Naive thymus-derived CD4-positive, alpha-beta T cell (primary cell): Measurements from ENCODE around the gene RTP5. TPM values are rescaled to one million over a fixed set of nuclear protein-coding genes. Genes with fewer than 3 reads are reported as not detected.

Experiments
- ATAC-seq: fragments of 150-1000 bp; cut with Tn5 transposase; 2 replicates; pipeline ENCODE4 v1.10.0; 2021; ENCODE audit warnings: mild to moderate bottlenecking, moderate library complexity
- CTCF ChIA-PET: fragments of 350-600 bp; sonication (Branson Sonifier 250); formaldehyde crosslinking; loops from one replicate; lab custom pipeline; 2021; ENCODE audit warnings: antibody characterized with exemption; lab: Charles Lee
- POLR2A ChIA-PET: fragments of 350-600 bp; sonication (Branson Sonifier 250); formaldehyde crosslinking; loops from one replicate; lab custom pipeline; 2021; ENCODE audit warnings: antibody characterized with exemption, inconsistent platforms; lab: Charles Lee
- DNase-seq, 9 donors: peaks; one replicate each; pipeline versions ENCODE4 v3.0.0 to v3.0.0-alpha.2; 2020 to 2022; ENCODE audit warnings: mixed read lengths in 1 of 9
- H3K27ac ChIP-seq: one replicate; pipeline ENCODE4 v1.7.0; 2013; ENCODE audit warnings: mild to moderate bottlenecking, low read depth, low read length, moderate library complexity
- H3K27me3 ChIP-seq, 2 donors: one replicate each; pipeline ENCODE4 v1.7.0; 2013; ENCODE audit warnings: low read length in 2 of 2, mild to moderate bottlenecking in 2 of 2, moderate library complexity in 2 of 2; ENCODE audit not compliant: control insufficient read depth in 2 of 2, insufficient read depth in 2 of 2
- H3K36me3 ChIP-seq, 3 experiments: 1 replicate in 2 of 3; 2 replicates in 1 of 3; pipeline ENCODE4 v1.7.0; 2013; ENCODE audit warnings: low read length in 3 of 3, mild to moderate bottlenecking in 3 of 3, moderate library complexity in 1 of 3; ENCODE audit not compliant: insufficient read depth in 3 of 3, control insufficient read depth in 2 of 3
- H3K4me1 ChIP-seq, 2 donors: one replicate each; pipeline ENCODE4 v1.7.0; 2013; ENCODE audit warnings: low read length in 2 of 2, mild to moderate bottlenecking in 2 of 2, moderate library complexity in 1 of 2; ENCODE audit not compliant: control insufficient read depth in 2 of 2, insufficient read depth in 2 of 2
- H3K4me3 ChIP-seq: 2 replicates; pipeline ENCODE4 v1.7.0; 2013; ENCODE audit warnings: mild to moderate bottlenecking, low read length
- H3K9me3 ChIP-seq, 3 experiments: 1 replicate in 2 of 3; 2 replicates in 1 of 3; pipeline ENCODE4 v1.7.0; 2013; ENCODE audit warnings: low read length in 3 of 3; ENCODE audit not compliant: control insufficient read depth in 2 of 3
- H3K27ac Mint-ChIP-seq, 9 donors: one replicate each; pipeline ENCODE4 v1.8.0; 2020 to 2022; ENCODE audit warnings: mixed read lengths in 9 of 9, mild to moderate bottlenecking in 8 of 9, moderate library complexity in 5 of 9, inconsistent platforms in 2 of 9
- H3K27me3 Mint-ChIP-seq, 5 donors: one replicate each; pipeline ENCODE4 v1.8.0; 2021 to 2022; ENCODE audit warnings: mixed read lengths in 5 of 5, mild to moderate bottlenecking in 1 of 5
- H3K36me3 Mint-ChIP-seq, 5 donors: one replicate each; pipeline ENCODE4 v1.8.0; 2020 to 2022; ENCODE audit warnings: mixed read lengths in 5 of 5, mild to moderate bottlenecking in 3 of 5, inconsistent platforms in 1 of 5
- H3K4me1 Mint-ChIP-seq, 7 donors: one replicate each; pipeline ENCODE4 v1.8.0; 2020 to 2022; ENCODE audit warnings: mixed read lengths in 7 of 7, mild to moderate bottlenecking in 3 of 7, inconsistent platforms in 1 of 7
- H3K4me3 Mint-ChIP-seq, 10 donors: one replicate each; pipeline ENCODE4 v1.8.0; 2020 to 2022; ENCODE audit warnings: mild to moderate bottlenecking in 10 of 10, mixed read lengths in 10 of 10, moderate library complexity in 6 of 10, inconsistent platforms in 2 of 10
- H3K9me3 Mint-ChIP-seq, 11 donors: one replicate each; pipeline ENCODE4 v1.8.0; 2020 to 2022; ENCODE audit warnings: mixed read lengths in 11 of 11, mild to moderate bottlenecking in 4 of 11, inconsistent platforms in 1 of 11, moderate library complexity in 1 of 11
- intact Hi-C, 2 donors: fragments of 100-400 bp; cut with micrococcal nuclease; formaldehyde crosslinking; loops; one replicate each; pipeline ENCODE4 v1.15.1; 2023
- polyA plus RNA-seq, 2 donors: library from polyadenylated mRNA; unstranded; fragments of 300-500 nt; fragmentation: Illumina TruSeq; gene quantifications; one replicate each; pipeline ENCODE4 v1.2.3, GENCODE V29; 2021
- total RNA-seq, 6 experiments: library from RNA in 5 of 6; stranded (reverse) in 5 of 6; gene quantifications; 1 replicate in 5 of 6; 2 replicates in 1 of 6; pipeline ENCODE4 v1.2.3 and lab custom pipeline; 2021 to 2026

RTP5 gene
- total and polyA plus RNA-seq, 7 experiments from 2014 or later = 0.54 TPM; not detected in 6

DNA sequence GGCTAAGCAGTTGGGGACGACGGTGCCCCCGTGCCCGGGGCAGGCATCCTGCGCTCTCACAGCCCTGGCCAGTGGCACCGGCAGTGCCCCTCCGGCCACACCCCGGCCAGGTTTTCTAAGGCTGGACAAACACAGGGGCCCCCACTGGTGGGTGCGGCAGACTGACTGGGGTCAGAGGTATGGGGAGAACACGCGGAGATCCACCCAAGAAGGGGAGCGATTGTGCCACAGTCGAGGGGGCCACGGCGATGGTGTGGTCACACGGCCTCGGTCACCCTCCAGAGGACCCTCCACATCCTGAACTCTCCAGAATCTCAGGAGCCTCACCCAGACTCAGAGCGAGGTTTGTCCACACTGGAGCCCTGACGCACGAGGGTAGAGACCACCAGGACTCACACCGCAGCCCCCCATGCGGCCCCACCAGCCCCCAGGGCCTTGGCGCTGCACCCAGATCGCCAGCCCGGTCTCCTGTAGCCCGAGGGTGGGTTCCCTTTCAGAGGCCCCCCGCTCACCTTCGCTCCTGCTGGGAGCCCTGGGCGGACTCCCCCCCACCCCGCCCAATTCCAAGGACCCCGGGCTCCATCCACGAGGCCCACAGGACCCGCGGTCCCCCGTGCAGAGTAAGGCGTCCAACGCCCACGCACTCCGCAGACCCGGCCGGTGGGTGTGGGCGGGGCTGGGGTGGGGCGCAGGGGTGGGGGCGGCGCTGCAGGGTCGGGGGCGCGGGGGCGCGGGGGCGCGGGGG, 26.0 kb upstream of the RTP5 start:
- no peaks in the 10 kb centered on the region for H3K27me3 ChIP-seq

DNA sequence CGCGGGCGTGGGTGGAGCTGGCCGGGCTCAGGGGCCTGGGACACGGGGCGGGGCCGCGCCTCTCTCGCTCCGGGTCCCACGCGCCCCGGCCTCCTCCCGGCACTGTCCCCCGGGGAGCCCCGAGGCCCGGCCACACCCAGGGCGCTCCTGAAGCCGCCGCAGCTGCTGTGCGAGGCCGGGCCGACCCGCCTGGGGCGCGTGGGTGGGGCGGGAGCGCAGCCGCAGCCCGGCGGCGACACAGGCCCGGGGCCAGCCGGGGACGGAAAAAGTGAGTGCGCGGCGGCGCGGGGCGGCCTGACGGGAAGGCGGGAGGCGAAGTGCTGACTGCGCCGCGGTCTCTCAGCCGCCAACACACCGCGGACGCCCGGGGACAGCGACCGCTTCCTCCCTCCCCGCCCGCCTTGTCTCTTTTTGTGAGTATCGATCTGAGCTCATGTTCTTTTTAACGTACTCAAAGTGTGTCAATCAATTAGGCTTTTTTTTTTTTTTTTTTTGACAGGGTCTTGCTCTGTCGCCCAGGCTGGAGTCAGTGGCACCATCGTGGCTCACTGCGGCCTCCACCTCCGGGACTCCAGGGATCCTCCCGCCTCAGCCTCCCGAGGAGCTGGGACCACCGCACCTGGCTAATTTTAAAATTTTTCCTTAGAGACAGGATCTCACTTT, 25.3 kb upstream of the RTP5 start:
- peak overlapping the region; percentile 74 to 85 (median 78) for H3K4me3 Mint-ChIP-seq
- intact Hi-C loops = loop anchor here (1.0 to 5.0 kb wide), 3 partner anchors 15 to 39 kb away; no protein-coding TSS in a partner anchor
- peaks cover 21 to 34% (median 29%) of the 10 kb centered on the region in 7 donors for H3K4me1 Mint-ChIP-seq
- peaks cover 0 to 6% (median 0%) of the 10 kb centered on the region in 5 donors for H3K27me3 Mint-ChIP-seq
- H3K4me3 ChIP-seq = peak overlapping the region; percentile 56
- peak; percentile 36 to 96 (median 56) for DNase-seq
- no peaks in the 10 kb centered on the region for H3K9me3 ChIP-seq
- ChIA-PET POLR2A (interaction anchor here (1.0 kb wide), 1 partner anchor 24 kb away, joined by 3 read pairs; no protein-coding TSS in a partner anchor), CTCF (interaction anchor here (0.5 to 0.9 kb wide), 2 partner anchors 11 to 698 kb away, joined by 3 read pairs; no protein-coding TSS in a partner anchor)
- peak overlapping the region in 6 of 9 donors; percentile 43 to 79 (median 66) for H3K27ac Mint-ChIP-seq
- peak overlapping the region; percentile 13 for H3K27ac ChIP-seq
- peak; percentile 80 for ATAC-seq
- H3K36me3 ChIP-seq = no peaks in the 10 kb centered on the region
- H3K4me1 ChIP-seq = peaks cover 20 to 28% of the 10 kb centered on the region in 2 donors
- no peaks in the 10 kb centered on the region for H3K36me3 Mint-ChIP-seq
- peaks cover 0 to 2% (median 0%) of the 10 kb centered on the region in 11 donors for H3K9me3 Mint-ChIP-seq
- H3K27me3 ChIP-seq = no peaks in the 10 kb centered on the region

More for the DNA sequence above, 26.0 kb upstream of the RTP5 start:
- peaks cover 0 to 2% (median 0%) of the 10 kb centered on the region in 5 donors for H3K36me3 Mint-ChIP-seq
- CTCF ChIA-PET = no interaction called here
- peaks cover 0 to 6% (median 0%) of the 10 kb centered on the region in 5 donors for H3K27me3 Mint-ChIP-seq
- Histone ChIP-seq H3K27ac (no peak overlapping the region), H3K4me1 (peaks cover 20 to 28% of the 10 kb centered on the region in 2 donors), H3K36me3 (no peaks in the 10 kb centered on the region), H3K9me3 (no peaks in the 10 kb centered on the region), H3K4me3 (peak overlapping the region; percentile 47)
- ATAC-seq = no peak
- POLR2A ChIA-PET = interaction anchor here (1.0 kb wide), 1 partner anchor 25 kb away, joined by 3 read pairs; no protein-coding TSS in a partner anchor
- DNase-seq = no peak
- peak overlapping the region; percentile 60 to 81 (median 76) for H3K4me3 Mint-ChIP-seq
- peaks cover 21 to 37% (median 32%) of the 10 kb centered on the region in 7 donors for H3K4me1 Mint-ChIP-seq
- peak overlapping the region in 5 of 9 donors; percentile 67 to 88 (median 80) for H3K27ac Mint-ChIP-seq
- intact Hi-C loops = loop anchor here (1.0 to 5.0 kb wide), 3 partner anchors 16 to 39 kb away; no protein-coding TSS in a partner anchor
- peaks cover 0 to 2% (median 0%) of the 10 kb centered on the region in 11 donors for H3K9me3 Mint-ChIP-seq

DNA sequence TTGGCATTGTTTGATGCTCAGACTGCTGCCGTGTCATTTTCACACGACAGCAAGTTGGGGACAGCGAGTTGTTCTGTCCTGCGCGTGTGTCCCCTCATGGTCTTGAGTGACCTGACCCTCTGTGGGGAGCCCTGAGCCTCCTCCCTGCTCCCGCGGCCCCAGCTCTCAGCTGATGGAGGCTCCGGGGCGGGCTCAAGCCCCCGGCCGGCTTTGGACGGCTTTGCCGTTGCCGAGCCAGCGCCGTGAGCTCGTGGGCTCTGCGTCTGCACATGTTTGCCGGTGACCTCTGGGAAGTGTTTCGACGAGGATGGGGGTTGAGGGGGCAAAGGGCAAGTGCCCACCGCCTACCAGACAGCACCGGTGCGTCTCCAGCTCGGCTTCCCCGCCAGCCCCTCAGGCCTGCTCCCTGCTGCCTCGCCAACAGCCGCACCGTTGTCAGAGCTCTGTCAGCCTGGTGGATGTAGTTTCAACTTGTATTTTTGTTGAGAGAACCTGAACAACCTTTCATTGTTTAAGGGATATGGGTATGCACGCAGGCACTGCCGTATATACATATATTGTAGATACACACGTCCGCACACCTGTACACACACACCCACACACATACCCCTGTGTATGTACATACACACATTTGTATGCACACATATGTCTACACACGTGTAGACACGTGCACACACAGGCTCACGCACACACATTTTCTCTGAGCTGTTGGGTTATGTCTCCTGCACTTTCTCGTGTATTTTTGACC, 24.5 kb upstream of the RTP5 start:
- ChIA-PET POLR2A (interaction anchor here (0.6 to 1.0 kb wide), 2 partner anchors 24 to 129 kb away, joined by 3 read pairs; no protein-coding TSS in a partner anchor), CTCF (interaction anchor here (0.5 to 0.9 kb wide), 3 partner anchors 10 to 144 kb away, joined by 3 read pairs; no protein-coding TSS in a partner anchor)
- H3K4me1 ChIP-seq = peaks cover 20 to 28% of the 10 kb centered on the region in 2 donors
- H3K9me3 ChIP-seq = no peaks in the 10 kb centered on the region
- H3K4me3 ChIP-seq = peak overlapping the region; percentile 56
- no peak for ATAC-seq
- Mint-ChIP-seq H3K4me3 (peak overlapping the region; percentile 16 to 85 (median 78)), H3K4me1 (peaks cover 21 to 34% (median 29%) of the 10 kb centered on the region in 7 donors), H3K9me3 (peaks cover 0 to 2% (median 0%) of the 10 kb centered on the region in 11 donors), H3K27ac (peak overlapping the region in 4 of 9 donors; percentile 2 to 79 (median 65)), H3K36me3 (no peaks in the 10 kb centered on the region), H3K27me3 (peaks cover 0 to 6% (median 0%) of the 10 kb centered on the region in 5 donors)
- no peaks in the 10 kb centered on the region for H3K36me3 ChIP-seq
- no peaks in the 10 kb centered on the region for H3K27me3 ChIP-seq
- no peak overlapping the region for H3K27ac ChIP-seq
- intact Hi-C loops = loop anchor here (1.0 to 5.0 kb wide), 3 partner anchors 14 to 40 kb away; no protein-coding TSS in a partner anchor
- no peak for DNase-seq

DNA sequence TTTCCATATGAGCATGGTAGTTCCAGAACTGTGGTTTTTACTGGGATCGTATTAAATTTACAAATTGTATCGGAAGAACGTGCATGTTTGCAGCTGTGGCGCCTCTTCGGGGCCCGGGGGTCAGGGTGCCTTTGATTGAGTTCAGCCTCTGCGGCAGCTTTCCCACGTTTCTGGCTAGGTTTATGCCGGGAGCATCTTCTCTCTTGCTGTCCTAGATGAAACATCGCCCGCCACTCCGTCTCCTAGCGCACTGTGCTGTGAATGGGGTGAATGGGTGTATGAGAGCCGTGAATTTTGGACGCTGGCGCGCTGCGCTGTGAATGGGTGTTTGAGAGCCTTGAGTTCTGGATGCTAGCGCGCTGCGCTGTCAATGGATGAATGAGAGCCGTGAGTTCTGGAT, 23.1 kb upstream of the RTP5 start:
- no peak overlapping the region for H3K4me3 ChIP-seq
- H3K36me3 Mint-ChIP-seq = no peaks in the 10 kb centered on the region
- H3K9me3 Mint-ChIP-seq = peaks cover 0 to 2% (median 0%) of the 10 kb centered on the region in 11 donors
- no peaks in the 10 kb centered on the region for H3K9me3 ChIP-seq
- H3K27ac Mint-ChIP-seq = peak overlapping the region in 3 of 9 donors; percentile 21 to 74 (median 71)
- no peaks in the 10 kb centered on the region for H3K27me3 ChIP-seq
- H3K4me1 ChIP-seq = peaks cover 20 to 28% of the 10 kb centered on the region in 2 donors
- H3K4me3 Mint-ChIP-seq = peak overlapping the region in 6 of 10 donors; percentile 9 to 76 (median 52)
- ChIA-PET CTCF (interaction anchor here (0.9 kb wide), 1 partner anchor 9 kb away, joined by 3 read pairs; no protein-coding TSS in a partner anchor), POLR2A (no interaction called here)
- DNase-seq = no peak
- intact Hi-C loops = no loop called here
- peaks cover 0 to 6% (median 0%) of the 10 kb centered on the region in 5 donors for H3K27me3 Mint-ChIP-seq
- no peaks in the 10 kb centered on the region for H3K36me3 ChIP-seq
- no peak for ATAC-seq
- no peak overlapping the region for H3K27ac ChIP-seq
- H3K4me1 Mint-ChIP-seq = peaks cover 21 to 34% (median 29%) of the 10 kb centered on the region in 7 donors

DNA sequence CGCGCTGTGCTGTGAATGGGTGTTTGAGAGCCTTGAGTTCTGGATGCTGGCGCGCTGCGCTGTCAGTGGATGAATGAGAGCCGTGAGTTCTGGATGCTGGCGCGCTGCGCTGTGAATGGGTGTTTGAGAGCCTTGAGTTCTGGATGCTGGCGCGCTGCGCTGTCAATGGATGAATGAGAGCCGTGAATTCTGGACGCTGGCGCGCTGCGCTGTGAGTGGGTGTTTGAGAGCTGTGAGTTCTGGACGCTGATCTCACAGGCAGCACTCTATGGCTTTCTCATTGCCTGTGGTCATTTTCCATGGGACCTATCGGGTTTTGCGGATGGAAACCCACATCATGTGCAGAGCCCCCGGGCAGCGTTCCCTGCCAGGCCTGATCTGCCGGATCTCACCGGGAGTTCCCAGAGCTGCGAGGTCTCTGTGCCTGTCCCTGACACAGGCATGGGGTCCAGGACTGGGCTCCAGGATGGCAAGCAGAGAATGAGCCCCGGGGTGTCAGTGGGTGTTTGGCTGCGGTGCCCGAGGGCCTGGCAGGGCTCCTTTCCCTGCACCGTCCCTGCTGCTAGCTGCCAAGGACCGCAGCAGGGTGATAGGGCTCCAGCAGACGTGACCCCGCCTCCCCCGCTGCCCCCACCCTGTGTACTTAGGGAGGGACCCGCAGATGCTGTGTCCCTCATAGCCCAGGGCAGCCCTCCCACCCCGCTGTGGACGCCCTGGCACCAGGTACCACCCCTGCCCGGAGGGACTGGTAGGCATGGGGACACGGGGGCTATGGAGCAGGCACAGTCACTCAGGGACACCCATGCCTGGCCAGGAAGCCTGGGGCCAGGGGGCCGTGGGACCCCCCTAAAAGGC, 20.5 kb upstream of the RTP5 start:
- H3K27me3 ChIP-seq = no peaks in the 10 kb centered on the region
- peaks cover 14 to 24% (median 20%) of the 10 kb centered on the region in 7 donors for H3K4me1 Mint-ChIP-seq
- no peak overlapping the region for H3K27ac Mint-ChIP-seq
- CTCF ChIA-PET = interaction anchor here (0.5 kb wide), 1 partner anchor 207 kb away, joined by 3 read pairs; no protein-coding TSS in a partner anchor
- H3K4me3 Mint-ChIP-seq = peak overlapping the region in 1 of 10 donors; percentile 29
- intact Hi-C loops = no loop called here
- no peak for ATAC-seq
- H3K9me3 ChIP-seq = no peaks in the 10 kb centered on the region
- H3K27ac ChIP-seq = no peak overlapping the region
- H3K4me3 ChIP-seq = no peak overlapping the region
- DNase-seq = no peak
- POLR2A ChIA-PET = no interaction called here
- H3K9me3 Mint-ChIP-seq = no peaks in the 10 kb centered on the region
- no peaks in the 10 kb centered on the region for H3K36me3 ChIP-seq
- H3K4me1 ChIP-seq = peaks cover 11 to 16% of the 10 kb centered on the region in 2 donors
- no peaks in the 10 kb centered on the region for H3K36me3 Mint-ChIP-seq
- peaks cover 0 to 6% (median 0%) of the 10 kb centered on the region in 5 donors for H3K27me3 Mint-ChIP-seq
